ENCODE data around the gene ANGPTL8. TPM values are rescaled to one million over a fixed set of nuclear protein-coding genes. Genes with fewer than 3 reads are reported as not detected.

Gene ANGPTL8
- total and polyA plus RNA-seq, 2 of the 13 experiments (the other 11 are each of a cell fraction or from before 2014, with no cell fraction given): 27.3 to 243 TPM

DNA sequence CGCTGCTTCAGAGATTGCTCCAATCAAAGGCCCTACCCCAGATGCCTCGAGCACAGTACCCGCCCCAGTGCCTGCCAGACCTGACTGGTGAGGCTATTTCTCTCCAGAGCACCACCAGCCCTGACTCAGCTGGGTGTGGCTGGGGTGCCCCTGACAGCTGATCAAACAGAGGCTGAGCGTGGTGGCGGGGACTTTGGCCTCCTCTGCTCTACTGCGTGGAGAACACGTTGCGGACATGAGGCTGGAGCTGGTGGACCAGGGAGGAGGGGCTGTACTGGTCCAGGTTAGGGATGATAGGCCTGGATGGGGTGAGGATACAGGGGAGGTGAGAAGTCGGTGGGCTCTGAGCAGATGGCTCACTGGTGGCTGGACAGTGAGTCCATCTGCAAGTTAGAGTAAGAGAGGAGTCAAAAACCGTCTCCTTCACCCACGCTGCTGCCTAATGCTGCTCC lies 26.4 kb downstream of the ANGPTL8 start:
- peak overlapping the region in 1 of 3 experiments; percentile 14; a peak in 1 of 6 replicates for H3K4me3 ChIP-seq (replicated peaks in 1 of 3; ENCODE audit: insufficient read depth in 1 of 3, low read depth in 2 of 3, low read length in 3 of 3)
- FAIRE-seq (peak; percentile 97), ATAC-seq (peak; percentile 95), DNase-seq (ENCODE audit: low spot score) (peak; percentile 93)
- H3K9ac ChIP-seq (ENCODE audit: insufficient read depth, low read depth, low read length): peak overlapping the region; percentile 23; the same call in 1 of the 2 replicates
- BruUV-seq (replicated peaks): no TSS peak
- ChIA-PET POLR2A (interaction anchor here (0.7 to 2.6 kb wide), 7 partner anchors 9 to 123 kb away, joined by 3 to 12 read pairs (median 5); partner anchors contain the start of gene SWSAP1), CTCF (ENCODE audit: low intra/inter-chr PET ratio, low total read pairs) (no interaction called here)
- H3K79me2 ChIP-seq (ENCODE audit: insufficient read depth, low read length): no peaks in the 10 kb centered on the region
- peaks cover 81% of the 10 kb centered on the region for H3K4me1 ChIP-seq (ENCODE audit: insufficient read depth, low read length)
- peaks cover 0 to 2% of the 10 kb centered on the region in 2 experiments; a peak in 1 of 5 replicates for H3K27me3 ChIP-seq (ENCODE audit: control insufficient read depth in 1 of 2, insufficient read depth in 2 of 2, low read length in 2 of 2)
- H3K27ac ChIP-seq (ENCODE audit: extremely low read length, insufficient read depth, low read length): peak overlapping the region; percentile 25
- in situ Hi-C loops (cut with HindIII; ENCODE audit: extremely low pct_ligation_motif_present, low pct_unique_long_range_greater_than_20kb): no loop called here
- H3K9me3 ChIP-seq (ENCODE audit: low read length): no peaks in the 10 kb centered on the region
- intact Hi-C loops (cut with micrococcal nuclease; ENCODE audit: unreplicated experiment): loop anchor here (2.0 kb wide), 1 partner anchor 23 kb away; no protein-coding TSS in a partner anchor
- no peaks in the 10 kb centered on the region for H3K36me3 ChIP-seq (replicated peaks in 1 of 2; ENCODE audit: control insufficient read depth in 1 of 2, insufficient read depth in 2 of 2, low read length in 2 of 2)
- no peaks in the 10 kb centered on the region for H4K20me1 ChIP-seq (ENCODE audit: insufficient read depth, low read length)
- no peak overlapping the region for H2AFZ ChIP-seq (ENCODE audit: low read length)
- peak overlapping the region; percentile 55 for H3K4me2 ChIP-seq (ENCODE audit: low read depth, low read length)
- 0% methylated on average over 8 of the region's 11 CpGs for WGBS (ENCODE audit: low lambda C conversion rate)
- TF ChIP-seq IKZF1 (IDR thresholded peaks at IDR 0.05) (no peak), ZNF619 (CRISPR knock-in tag; IDR thresholded peaks at IDR 0.05) (peak; percentile 95; the same call in 1 of the 2 replicates), NCOA5 (CRISPR knock-in tag; IDR thresholded peaks at IDR 0.05) (no peak), SUZ12 (IDR thresholded peaks at IDR 0.05; ENCODE audit: low read depth, low read length) (no peak), RBFOX2 (IDR thresholded peaks at IDR 0.05; ENCODE audit: low read depth, low read length) (no peak), ZNF263 (CRISPR knock-in tag; IDR thresholded peaks at IDR 0.05) (peak; percentile 89), HDAC2 (CRISPR knock-in tag; IDR thresholded peaks at IDR 0.05) (peak; percentile 97)
- TF ChIP-seq, protein P1, sequence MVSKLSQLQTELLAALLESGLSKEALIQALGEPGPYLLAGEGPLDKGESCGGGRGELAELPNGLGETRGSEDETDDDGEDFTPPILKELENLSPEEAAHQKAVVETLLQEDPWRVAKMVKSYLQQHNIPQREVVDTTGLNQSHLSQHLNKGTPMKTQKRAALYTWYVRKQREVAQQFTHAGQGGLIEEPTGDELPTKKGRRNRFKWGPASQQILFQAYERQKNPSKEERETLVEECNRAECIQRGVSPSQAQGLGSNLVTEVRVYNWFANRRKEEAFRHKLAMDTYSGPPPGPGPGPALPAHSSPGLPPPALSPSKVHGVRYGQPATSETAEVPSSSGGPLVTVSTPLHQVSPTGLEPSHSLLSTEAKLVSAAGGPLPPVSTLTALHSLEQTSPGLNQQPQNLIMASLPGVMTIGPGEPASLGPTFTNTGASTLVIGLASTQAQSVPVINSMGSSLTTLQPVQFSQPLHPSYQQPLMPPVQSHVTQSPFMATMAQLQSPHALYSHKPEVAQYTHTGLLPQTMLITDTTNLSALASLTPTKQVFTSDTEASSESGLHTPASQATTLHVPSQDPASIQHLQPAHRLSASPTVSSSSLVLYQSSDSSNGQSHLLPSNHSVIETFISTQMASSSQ (IDR thresholded peaks at IDR 0.05; ENCODE audit: low read depth): peak; percentile 49; the same call in 1 of the 2 replicates
- TF ChIP-seq, protein P1 (CRISPR knock-in tag; IDR thresholded peaks at IDR 0.05; ENCODE audit: borderline replicate concordance): peak; percentile 90; the same call in 1 of the 2 replicates
- TF ChIP-seq, protein P2, sequence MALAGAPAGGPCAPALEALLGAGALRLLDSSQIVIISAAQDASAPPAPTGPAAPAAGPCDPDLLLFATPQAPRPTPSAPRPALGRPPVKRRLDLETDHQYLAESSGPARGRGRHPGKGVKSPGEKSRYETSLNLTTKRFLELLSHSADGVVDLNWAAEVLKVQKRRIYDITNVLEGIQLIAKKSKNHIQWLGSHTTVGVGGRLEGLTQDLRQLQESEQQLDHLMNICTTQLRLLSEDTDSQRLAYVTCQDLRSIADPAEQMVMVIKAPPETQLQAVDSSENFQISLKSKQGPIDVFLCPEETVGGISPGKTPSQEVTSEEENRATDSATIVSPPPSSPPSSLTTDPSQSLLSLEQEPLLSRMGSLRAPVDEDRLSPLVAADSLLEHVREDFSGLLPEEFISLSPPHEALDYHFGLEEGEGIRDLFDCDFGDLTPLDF (CRISPR knock-in tag; IDR thresholded peaks at IDR 0.05): no peak

Measured in HepG2 (cell line).